Measurements from ENCODE around the gene ENPP1.

The ENPP1 gene

GRCh38 chr6:131795366-131795765 is 12.5 kb upstream of the ENPP1 start:
- DNase-seq (ENCODE audit: low spot score): no peak
- no peak for TF ChIP-seq CTCF (IDR thresholded peaks at IDR 0.05)
- H3K27ac ChIP-seq: no peak overlapping the region
- H3K4me3 ChIP-seq: no peak overlapping the region

- no peak overlapping the region for H3K27ac ChIP-seq
- no peak for DNase-seq (ENCODE audit: low spot score)
- H3K4me3 ChIP-seq: no peak overlapping the region
- TF ChIP-seq CTCF (IDR thresholded peaks at IDR 0.05): no peak
These were observed 5.5 kb upstream of the ENPP1 start for GRCh38 chr6:131802347-131802746.

- no peak for TF ChIP-seq CTCF (IDR thresholded peaks at IDR 0.05)
- Histone ChIP-seq H3K4me3 (no peak overlapping the region), H3K27ac (no peak overlapping the region)
- DNase-seq (ENCODE audit: low spot score): no peak
These were observed 4.6 kb upstream of the ENPP1 start for GRCh38 chr6:131803007-131803769.

GRCh38 chr6:131804131-131804530 is 3.7 kb upstream of the ENPP1 start:
- no peak for TF ChIP-seq CTCF (IDR thresholded peaks at IDR 0.05)
- no peak for DNase-seq (ENCODE audit: low spot score)
- Histone ChIP-seq H3K27ac (no peak overlapping the region), H3K4me3 (no peak overlapping the region)

GRCh38 chr6:131807321-131807643 is 538 bp upstream of the ENPP1 start:
- DNase-seq (ENCODE audit: low spot score): no peak
- peak overlapping the region; percentile 58 to 96 for H3K27ac ChIP-seq
- peak overlapping the region; percentile 94 for H3K4me3 ChIP-seq
- no peak for TF ChIP-seq CTCF (IDR thresholded peaks at IDR 0.05)

DNA sequence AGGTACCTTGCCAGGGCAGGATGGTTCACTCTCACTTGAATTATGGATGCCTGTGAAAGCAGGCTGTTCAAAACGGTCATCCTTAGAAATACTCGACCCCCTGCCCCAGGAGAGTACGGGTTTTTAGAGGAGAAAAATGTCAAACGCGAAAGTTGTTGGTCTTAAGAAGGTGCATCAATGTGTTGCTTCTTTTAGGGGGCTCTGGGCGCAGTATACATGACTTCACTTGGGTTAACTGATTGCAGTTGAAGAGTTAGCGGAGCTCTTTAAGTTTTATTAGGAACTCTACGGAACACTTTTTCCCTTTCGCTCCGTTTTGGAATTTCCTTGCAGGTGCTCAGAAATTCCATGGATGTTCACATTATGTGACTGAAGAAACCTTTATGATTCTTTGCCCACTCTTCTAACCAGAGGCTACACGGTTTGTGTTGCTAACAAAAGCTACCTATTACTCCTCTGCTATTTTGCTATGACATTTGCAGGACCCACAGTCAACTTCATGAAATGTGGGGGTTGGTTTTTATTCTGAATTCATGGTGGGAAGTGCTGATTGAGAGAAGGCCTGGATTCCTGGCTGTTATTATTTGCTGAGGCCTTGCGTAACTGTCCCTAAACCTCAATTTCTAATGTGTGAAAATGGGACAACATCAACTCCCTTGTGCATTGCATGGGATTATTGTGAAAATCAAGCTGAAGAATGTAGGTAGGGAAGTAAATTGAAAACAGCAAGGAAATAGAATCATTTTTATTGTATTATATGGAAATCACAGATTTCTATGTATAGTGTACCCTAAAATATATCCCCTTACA is 845 bp downstream of the ENPP1 start:
- TF ChIP-seq CTCF (IDR thresholded peaks at IDR 0.05): no peak
- H3K4me3 ChIP-seq: peak overlapping the region; percentile 94
- peak overlapping the region; percentile 62 to 96 for H3K27ac ChIP-seq
- DNase-seq (ENCODE audit: low spot score): no peak

GRCh38 chr6:131811500-131811899 is 3.7 kb downstream of the ENPP1 start:
- DNase-seq (ENCODE audit: low spot score): no peak
- H3K27ac ChIP-seq: no peak overlapping the region
- TF ChIP-seq CTCF (IDR thresholded peaks at IDR 0.05): no peak
- H3K4me3 ChIP-seq: no peak overlapping the region
